Measurements from ENCODE around the gene GHRHR.

The GHRHR gene

GRCh38 chr7:31017032-31017675 lies 53.4 kb downstream of the GHRHR start:
- no peak for DNase-seq

- no peak for DNase-seq
These were observed 54.0 kb downstream of the GHRHR start for GRCh38 chr7:31017721-31018120.

DNA sequence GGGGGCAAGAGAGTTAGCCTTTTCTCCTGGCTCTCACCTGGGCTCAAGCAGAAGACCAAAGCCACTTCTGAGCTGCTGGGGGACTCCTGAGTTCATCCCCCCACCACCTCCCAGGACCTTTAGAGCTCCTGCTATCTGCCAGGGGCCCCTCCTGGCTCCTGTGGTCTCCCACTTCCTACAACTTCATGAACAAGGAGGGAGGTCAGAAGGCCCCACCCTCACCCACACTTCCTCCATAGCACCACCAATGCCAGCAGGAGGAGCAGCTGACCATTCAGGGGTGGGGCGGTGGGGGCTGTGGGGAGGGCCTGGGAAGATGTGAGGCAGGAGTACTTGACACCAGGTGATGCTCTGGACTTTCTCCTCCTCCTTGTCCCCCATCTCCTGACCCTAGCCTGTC lies 55.8 kb downstream of the GHRHR start:
- no peak for DNase-seq

- no peak for DNase-seq
These were observed 56.4 kb downstream of the GHRHR start for GRCh38 chr7:31020161-31020560.

DNA sequence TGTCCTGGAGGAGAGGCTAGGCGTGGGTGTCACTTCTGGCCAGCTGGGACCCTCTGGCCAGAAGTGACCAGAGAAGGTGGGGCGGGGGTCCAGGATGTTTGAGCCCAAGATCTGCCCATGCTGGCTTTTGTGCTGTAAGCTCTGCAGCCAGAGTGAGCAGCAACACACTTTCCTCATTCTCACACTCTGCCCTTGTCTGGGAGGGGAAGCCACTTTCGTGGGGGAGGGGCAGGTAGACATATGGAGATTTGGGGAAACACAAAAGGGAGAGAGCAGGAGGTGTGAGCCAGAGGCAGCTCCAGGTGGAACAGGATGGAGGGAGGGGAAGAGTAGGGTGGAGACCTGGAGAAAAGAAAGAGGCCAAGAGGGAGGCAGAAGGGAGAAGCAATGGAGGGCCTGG lies 56.9 kb downstream of the GHRHR start:
- no peak for DNase-seq

GRCh38 chr7:31022117-31022516 lies 58.4 kb downstream of the GHRHR start:
- DNase-seq = no peak

DNA sequence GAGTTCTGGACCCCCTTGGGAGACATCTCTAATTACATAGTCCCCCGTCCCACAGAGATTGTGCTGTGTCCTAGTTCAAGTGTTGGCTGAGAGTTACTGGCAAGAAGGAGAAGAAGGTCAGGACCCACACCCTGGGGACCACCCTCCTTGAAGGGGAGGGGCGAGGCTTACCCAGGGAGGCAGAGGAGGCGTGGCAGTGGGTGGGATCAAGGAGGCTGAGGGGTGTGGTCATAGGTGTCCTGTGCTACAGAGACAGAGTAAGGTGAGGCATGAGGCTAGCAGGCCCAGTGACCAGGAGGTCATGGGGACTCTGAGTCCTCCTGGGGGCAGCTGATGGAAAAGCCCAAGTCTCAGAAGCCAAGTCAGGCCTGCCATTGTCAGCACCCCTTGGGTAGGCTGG lies 59.0 kb downstream of the GHRHR start:
- no peak for DNase-seq

- no peak for DNase-seq
These were observed 60.1 kb downstream of the GHRHR start for GRCh38 chr7:31023877-31024276.

- DNase-seq = peak; percentile 23
These were observed 63.6 kb downstream of the GHRHR start for GRCh38 chr7:31027161-31027965.

- DNase-seq = no peak
These were observed 64.3 kb downstream of the GHRHR start for GRCh38 chr7:31028006-31028405.

DNA sequence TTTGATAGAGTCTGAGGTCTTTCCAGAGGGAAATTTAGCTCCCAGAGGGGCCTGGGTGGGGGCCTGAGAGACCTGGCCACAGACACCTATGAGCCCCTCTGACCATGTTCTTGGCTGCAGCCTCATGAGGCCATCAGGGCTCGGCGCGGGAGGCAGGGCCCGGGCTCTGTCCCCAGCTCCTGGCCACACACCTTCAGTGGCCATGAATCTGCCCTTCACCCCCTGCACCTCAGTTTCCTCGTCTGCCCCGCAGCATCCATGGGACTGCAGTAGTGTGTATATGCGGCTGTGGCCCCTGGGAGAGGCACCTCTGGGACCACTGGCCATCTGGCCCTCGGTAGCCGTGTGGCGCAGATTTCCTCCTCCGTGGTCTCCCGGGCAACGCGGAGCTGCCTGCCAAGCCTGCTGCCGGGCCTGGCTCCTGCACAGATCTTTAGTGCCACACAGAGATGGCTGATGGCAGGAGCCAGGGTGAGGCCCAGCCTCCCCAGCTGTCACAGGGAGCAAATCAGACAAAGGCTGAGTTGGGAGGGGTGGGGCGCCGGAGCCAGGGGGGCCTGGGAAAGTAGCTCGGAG lies 64.8 kb downstream of the GHRHR start:
- no peak for DNase-seq
